Uterus (tissue), 4 donors: ENCODE measurements around the gene HOXA13. TPM values are rescaled to one million over a fixed set of nuclear protein-coding genes. Genes with fewer than 3 reads are reported as not detected.

ENCODE experiments used
- DNase-seq, 2 donors: peaks; one replicate each; pipeline ENCODE4 v3.0.0-alpha.2; 2019 to 2020
- H3K27ac ChIP-seq, 2 donors: fragments of 200-600 bp; sonication (generic); 1 replicate in 1 of 2; 2 replicates in 1 of 2; pipeline ENCODE4 v1.5.1; 2016 to 2018
- H3K27me3 ChIP-seq, 2 donors: fragments of 200-600 bp; sonication (generic); one replicate each; pipeline ENCODE4 v1.5.1; 2018 to 2019; ENCODE audit warnings: control low read depth in 1 of 2
- H3K36me3 ChIP-seq, 2 donors: fragments of 200-600 bp; sonication (generic); one replicate each; pipeline ENCODE4 v1.5.1; 2019; ENCODE audit warnings: control low read depth in 1 of 2
- H3K4me1 ChIP-seq, 2 donors: fragments of 200-600 bp; sonication (generic); one replicate each; pipeline ENCODE4 v1.5.1; 2018 to 2019; ENCODE audit warnings: control low read depth in 1 of 2
- H3K4me3 ChIP-seq, 2 donors: fragments of 200-600 bp; sonication (generic); 1 replicate in 1 of 2; 2 replicates in 1 of 2; pipeline ENCODE4 v1.5.1; 2018 to 2019; ENCODE audit warnings: mild to moderate bottlenecking in 1 of 2
- H3K9me3 ChIP-seq, 2 donors: fragments of 200-600 bp; sonication (generic); one replicate each; pipeline ENCODE4 v1.5.1; 2019; ENCODE audit warnings: control low read depth in 1 of 2
- POLR2A ChIP-seq, 2 donors: fragments of 450-650 bp; IDR thresholded peaks; one replicate each; pipeline ENCODE4 v1.6.1; 2016; ENCODE audit warnings: antibody characterized with exemption in 2 of 2, mild to moderate bottlenecking in 1 of 2, moderate library complexity in 1 of 2
- intact Hi-C: fragments of 100-400 bp; cut with DNase I; formaldehyde crosslinking; loops from one replicate; pipeline ENCODE4 v1.15.1; 2023; ENCODE audit warnings: low total_unique reads
- total RNA-seq, 4 donors: library from RNA; depleted of rRNA in 3 of 4; stranded (reverse); fragments of >200 nt in 3 of 4; gene quantifications; one replicate each; pipeline versions ENCODE4 v1.1.0 to v1.2.4, GENCODE V29; 2014 to 2023
- TF ChIP-seq, protein P1 (sequence below), 4 experiments: fragments of 200-600 bp in 2 of 4; fragments of 450-650 bp in 2 of 4; sonication (generic) in 2 of 4; IDR thresholded peaks; one replicate each; pipeline ENCODE4 v1.5.1; 2016 to 2019; ENCODE audit warnings: antibody characterized with exemption in 4 of 4, mild to moderate bottlenecking in 2 of 4, moderate library complexity in 1 of 4
- donor health status: DM: yes; HTN: yes; CAD: no.

HOXA13 gene
- total RNA-seq, 4 donors from 2014 or later = 0.40 to 27.5 (median 1.1) TPM

DNA sequence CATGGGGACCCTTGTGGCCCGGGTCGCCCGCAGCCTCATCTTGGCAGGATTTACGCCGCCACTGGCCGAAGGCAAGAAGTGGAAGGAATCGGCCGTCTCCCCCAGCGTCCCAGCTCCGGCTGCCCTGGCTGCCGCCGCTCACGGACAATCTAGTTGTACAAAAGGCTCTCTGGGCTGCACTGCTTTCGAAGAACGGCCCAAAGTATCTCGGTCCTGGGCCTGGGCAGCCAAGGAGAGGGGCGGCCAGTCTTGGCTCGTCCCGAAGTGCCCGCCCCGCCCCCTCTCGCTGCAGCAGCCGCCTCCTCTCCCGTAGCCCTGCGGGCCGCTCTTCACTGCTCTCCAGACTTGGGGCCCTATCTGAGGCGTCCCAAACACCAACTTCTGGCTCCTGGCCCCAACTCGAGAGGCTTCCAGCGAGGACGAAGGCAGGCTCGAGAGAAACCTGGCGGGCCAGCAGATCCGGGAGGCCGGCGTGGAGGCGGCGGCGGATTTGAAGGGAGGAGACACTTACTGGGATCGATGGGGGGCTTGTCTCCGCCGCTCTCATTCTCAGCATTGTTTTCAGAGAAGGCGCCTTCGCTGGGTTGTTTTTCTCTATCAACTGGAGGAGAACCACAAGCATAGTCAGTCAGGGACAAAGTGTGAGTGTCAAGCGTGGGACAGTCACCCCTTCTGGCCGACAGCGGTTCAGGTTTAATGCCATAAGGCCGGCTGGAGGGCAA lies 35.4 kb downstream of the HOXA13 start:
- Histone ChIP-seq H3K4me3 (peak overlapping the region; percentile 58 to 66), H3K9me3 (no peaks in the 10 kb centered on the region), H3K36me3 (no peaks in the 10 kb centered on the region), H3K27ac (peak overlapping the region; percentile 94 to 96), H3K4me1 (no peaks in the 10 kb centered on the region), H3K27me3 (no peaks in the 10 kb centered on the region)
- intact Hi-C loops = loop anchor here (5.0 kb wide), 2 partner anchors 307 to 1307 kb away; no protein-coding TSS in a partner anchor
- DNase-seq = peak in 1 of 2 donors; percentile 54
- TF ChIP-seq POLR2A (IDR thresholded peaks at IDR 0.05) = no peak
- TF ChIP-seq, protein P1, sequence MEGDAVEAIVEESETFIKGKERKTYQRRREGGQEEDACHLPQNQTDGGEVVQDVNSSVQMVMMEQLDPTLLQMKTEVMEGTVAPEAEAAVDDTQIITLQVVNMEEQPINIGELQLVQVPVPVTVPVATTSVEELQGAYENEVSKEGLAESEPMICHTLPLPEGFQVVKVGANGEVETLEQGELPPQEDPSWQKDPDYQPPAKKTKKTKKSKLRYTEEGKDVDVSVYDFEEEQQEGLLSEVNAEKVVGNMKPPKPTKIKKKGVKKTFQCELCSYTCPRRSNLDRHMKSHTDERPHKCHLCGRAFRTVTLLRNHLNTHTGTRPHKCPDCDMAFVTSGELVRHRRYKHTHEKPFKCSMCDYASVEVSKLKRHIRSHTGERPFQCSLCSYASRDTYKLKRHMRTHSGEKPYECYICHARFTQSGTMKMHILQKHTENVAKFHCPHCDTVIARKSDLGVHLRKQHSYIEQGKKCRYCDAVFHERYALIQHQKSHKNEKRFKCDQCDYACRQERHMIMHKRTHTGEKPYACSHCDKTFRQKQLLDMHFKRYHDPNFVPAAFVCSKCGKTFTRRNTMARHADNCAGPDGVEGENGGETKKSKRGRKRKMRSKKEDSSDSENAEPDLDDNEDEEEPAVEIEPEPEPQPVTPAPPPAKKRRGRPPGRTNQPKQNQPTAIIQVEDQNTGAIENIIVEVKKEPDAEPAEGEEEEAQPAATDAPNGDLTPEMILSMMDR (IDR thresholded peaks at IDR 0.05) = no peak

DNA sequence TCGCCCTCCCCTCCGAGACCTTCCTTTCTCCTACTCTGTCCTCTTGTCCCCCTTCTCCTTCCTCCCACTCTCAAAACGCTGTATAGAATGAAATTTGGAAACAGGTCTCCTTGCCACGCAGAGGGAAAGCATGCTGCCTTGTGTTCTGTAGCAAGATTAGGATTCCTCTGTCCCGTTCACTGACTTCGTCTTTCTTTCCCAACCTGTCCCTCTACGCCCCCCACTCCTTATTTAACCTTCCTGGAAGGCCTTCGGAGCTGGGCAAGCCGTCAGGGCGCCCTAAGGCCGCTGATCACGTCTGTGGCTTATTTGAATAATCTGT lies 35.9 kb downstream of the HOXA13 start:
- H3K27me3 ChIP-seq = no peaks in the 10 kb centered on the region
- no peak for DNase-seq
- peak overlapping the region; percentile 94 to 96 for H3K27ac ChIP-seq
- TF ChIP-seq, protein P1 (IDR thresholded peaks at IDR 0.05) = no peak
- no peak for TF ChIP-seq POLR2A (IDR thresholded peaks at IDR 0.05)
- intact Hi-C loops = loop anchor here (5.0 kb wide), 1 partner anchor 307 kb away; no protein-coding TSS in a partner anchor
- H3K4me3 ChIP-seq = peak overlapping the region; percentile 58 to 66
- H3K9me3 ChIP-seq = no peaks in the 10 kb centered on the region
- no peaks in the 10 kb centered on the region for H3K36me3 ChIP-seq
- H3K4me1 ChIP-seq = no peaks in the 10 kb centered on the region

DNA sequence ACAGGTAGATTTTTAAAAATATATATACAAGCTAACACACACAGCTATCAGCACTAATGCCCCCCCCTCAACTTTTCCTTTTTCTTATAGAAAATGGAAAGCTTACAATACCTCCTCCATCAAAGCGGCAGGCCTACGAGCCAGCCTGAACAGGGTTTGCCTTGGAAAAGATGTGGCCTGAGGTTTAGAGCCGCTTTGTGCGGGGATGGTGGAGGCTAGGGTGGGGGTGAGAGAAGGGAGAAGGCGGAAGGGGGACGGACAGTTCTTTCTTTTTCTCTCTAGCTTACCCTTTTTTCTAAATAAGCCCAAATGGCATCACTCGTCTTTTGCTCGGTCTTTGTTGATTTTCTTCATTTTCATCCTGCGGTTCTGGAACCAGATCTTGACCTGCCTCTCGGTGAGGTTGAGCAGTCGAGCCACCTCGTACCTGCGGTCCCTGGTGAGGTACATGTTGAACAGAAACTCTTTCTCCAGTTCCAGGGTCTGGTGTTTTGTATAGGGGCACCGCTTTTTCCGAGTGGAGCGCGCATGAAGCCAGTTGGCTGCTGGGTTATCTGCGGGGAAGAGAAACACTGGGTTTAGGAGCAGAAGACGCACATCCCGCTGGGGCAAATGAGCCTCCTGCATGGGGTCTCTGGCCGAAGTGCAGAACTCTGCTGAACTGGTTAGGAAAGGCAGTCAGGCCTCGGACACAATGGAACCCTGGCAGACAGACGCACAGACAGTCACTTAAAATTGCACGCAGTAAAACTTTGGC lies 36.4 kb downstream of the HOXA13 start:
- peak in 1 of 2 donors; percentile 19 for DNase-seq
- H3K36me3 ChIP-seq = no peaks in the 10 kb centered on the region
- H3K9me3 ChIP-seq = no peaks in the 10 kb centered on the region
- no peaks in the 10 kb centered on the region for H3K4me1 ChIP-seq
- TF ChIP-seq, protein P1 (IDR thresholded peaks at IDR 0.05) = no peak
- no peak for TF ChIP-seq POLR2A (IDR thresholded peaks at IDR 0.05)
- H3K4me3 ChIP-seq = peak overlapping the region; percentile 58 to 66
- peak overlapping the region; percentile 94 to 96 for H3K27ac ChIP-seq
- no peaks in the 10 kb centered on the region for H3K27me3 ChIP-seq
- intact Hi-C loops = loop anchor here (5.0 kb wide), 1 partner anchor 306 kb away; no protein-coding TSS in a partner anchor

DNA sequence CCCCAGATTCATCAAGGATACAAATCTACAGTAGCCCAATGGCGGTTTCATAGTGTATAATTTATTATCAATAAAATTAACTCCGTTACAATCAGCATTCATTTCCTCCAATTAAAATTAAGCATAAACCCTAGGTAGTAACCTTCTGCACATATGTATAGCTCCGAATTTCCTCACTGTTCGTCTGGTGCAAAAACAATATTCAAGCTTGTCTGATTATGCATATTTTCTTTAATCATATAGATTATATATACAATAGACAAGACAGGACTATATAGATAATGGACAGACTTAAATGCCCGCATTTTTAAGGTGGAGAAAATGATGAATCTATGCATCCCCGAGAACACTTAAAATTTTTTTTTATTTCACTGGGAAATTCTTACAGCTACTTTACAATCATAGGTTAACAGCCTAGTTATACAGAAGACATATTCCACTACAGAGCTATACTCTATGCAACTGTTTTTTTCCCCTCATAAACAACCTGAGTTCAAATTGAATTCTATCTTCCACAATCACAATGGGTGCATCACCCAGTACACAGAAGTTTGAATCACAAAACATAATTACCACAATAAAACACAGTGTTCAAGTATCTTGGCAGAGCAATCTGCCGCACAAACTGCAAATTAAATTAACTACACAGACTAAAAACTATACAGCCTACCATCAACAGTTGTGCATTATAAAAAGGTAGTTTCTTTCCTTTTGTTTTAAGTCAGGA lies 37.2 kb downstream of the HOXA13 start:
- intact Hi-C loops = loop anchor here (5.0 kb wide), 1 partner anchor 305 kb away; no protein-coding TSS in a partner anchor
- Histone ChIP-seq H3K4me3 (peak overlapping the region; percentile 58 to 66), H3K9me3 (no peaks in the 10 kb centered on the region), H3K27ac (peak overlapping the region; percentile 94 to 96), H3K4me1 (no peaks in the 10 kb centered on the region), H3K36me3 (no peaks in the 10 kb centered on the region), H3K27me3 (no peaks in the 10 kb centered on the region)
- TF ChIP-seq, protein P1 (IDR thresholded peaks at IDR 0.05) = no peak
- TF ChIP-seq POLR2A (IDR thresholded peaks at IDR 0.05) = no peak
- no peak for DNase-seq
